Esophagus muscularis mucosa (tissue), 4 donors: ENCODE results near the gene DIPK1A. TPM values are rescaled to one million over a fixed set of nuclear protein-coding genes. Genes with fewer than 3 reads are reported as not detected.
"Not testable (repeated sequence)": the region's sequence is repeated elsewhere in the genome, so short reads cannot be mapped to it uniquely, and the experiment has no call there.

Source experiments
- DNase-seq: peaks from one replicate; pipeline ENCODE4 v3.0.0-alpha.2; 2017; ENCODE audit errors: extremely low spot score
- H3K27ac ChIP-seq, 4 donors: fragments of 200-600 bp; sonication (generic); replicated peaks in 1 of 4; 1 replicate in 3 of 4; 2 replicates in 1 of 4; pipeline ENCODE4 v1.5.1; 2016 to 2019; ENCODE audit warnings: mild to moderate bottlenecking in 1 of 4
- H3K27me3 ChIP-seq, 4 donors: fragments of 200-600 bp; sonication (generic); one replicate each; pipeline versions ENCODE4 v1.5.1 to v1.6.0; 2016 to 2019
- H3K36me3 ChIP-seq, 4 donors: fragments of 200-600 bp; sonication (generic); one replicate each; pipeline ENCODE4 v1.5.1; 2016 to 2019
- H3K4me1 ChIP-seq, 4 donors: fragments of 200-600 bp; sonication (generic); one replicate each; pipeline ENCODE4 v1.5.1; 2016 to 2019
- H3K4me3 ChIP-seq, 4 donors: fragments of 200-600 bp; sonication (generic); 1 replicate in 2 of 4; 2 replicates in 2 of 4; pipeline ENCODE4 v1.5.1; 2016 to 2019; ENCODE audit warnings: mild to moderate bottlenecking in 4 of 4, moderate library complexity in 1 of 4
- H3K9me3 ChIP-seq, 4 donors: fragments of 200-600 bp; sonication (generic); 1 replicate in 3 of 4; 2 replicates in 1 of 4; pipeline ENCODE4 v1.5.1; 2016 to 2019
- CTCF ChIP-seq, 3 experiments: fragments of 200-600 bp in 2 of 3; fragments of 450-650 bp in 1 of 3; sonication (generic) in 2 of 3; IDR thresholded peaks; one replicate each; pipeline ENCODE4 v1.5.1; 2017 to 2019; ENCODE audit warnings: antibody characterized with exemption in 3 of 3, mild to moderate bottlenecking in 2 of 3, moderate library complexity in 1 of 3
- EP300 ChIP-seq: sonication (generic); formaldehyde crosslinking; IDR thresholded peaks from one replicate; pipeline ENCODE4 v1.6.1; 2017; ENCODE audit warnings: antibody characterized with exemption
- POLR2A ChIP-seq: fragments of 450-650 bp; IDR thresholded peaks from one replicate; pipeline ENCODE4 v1.6.1; 2017; ENCODE audit warnings: antibody characterized with exemption, moderate library complexity, mild to moderate bottlenecking, low read depth
- POLR2AphosphoS5 ChIP-seq, 2 donors: sonication (generic); formaldehyde crosslinking; IDR thresholded peaks; one replicate each; pipeline ENCODE4 v1.6.1; 2017; ENCODE audit warnings: antibody characterized with exemption in 2 of 2
- WGBS: methylation state at CpG from one replicate; pipeline ENCODE4 v1.1.5; 2018; 5-methylcytosine and 5-hydroxymethylcytosine counted together
- intact Hi-C: fragments of 100-400 bp; cut with DNase I; formaldehyde crosslinking; loops from one replicate; pipeline ENCODE4 v1.15.1; 2023
- total RNA-seq, 4 donors: library from RNA; depleted of rRNA; stranded (reverse); fragments of >200 nt; gene quantifications; one replicate each; pipeline versions ENCODE4 v1.1.0 to v1.2.1, GENCODE V29; 2016

Gene DIPK1A
- total RNA-seq, 4 donors from 2014 or later: 21.5 to 35.3 (median 32.7) TPM

- Histone ChIP-seq H3K4me3 (no peak overlapping the region), H3K9me3 (peaks cover 0 to 5% (median 2%) of the 10 kb centered on the region in 4 donors), H3K27me3 (no peaks in the 10 kb centered on the region), H3K4me1 (no peaks in the 10 kb centered on the region), H3K36me3 (peaks cover 0 to 6% (median 2%) of the 10 kb centered on the region in 4 donors), H3K27ac (no peak overlapping the region)
- TF ChIP-seq POLR2A (no peak), POLR2AphosphoS5 (IDR thresholded peaks at IDR 0.05) (no peak), CTCF (IDR thresholded peaks at IDR 0.05) (no peak), EP300 (no peak)
- intact Hi-C loops: no loop called here
- DNase-seq: no peak
These were observed 60.7 kb downstream of the DIPK1A start for GRCh38 chr1:92900539-92900938.

- no peak overlapping the region for H3K27ac ChIP-seq
- intact Hi-C loops: no loop called here
- H3K4me3 ChIP-seq: no peak overlapping the region
- peaks cover 0 to 6% (median 2%) of the 10 kb centered on the region in 4 donors for H3K36me3 ChIP-seq
- TF ChIP-seq EP300: no peak
- no peak for TF ChIP-seq POLR2AphosphoS5 (IDR thresholded peaks at IDR 0.05)
- no peak for TF ChIP-seq CTCF (IDR thresholded peaks at IDR 0.05)
- no peak for TF ChIP-seq POLR2A
- H3K9me3 ChIP-seq: peaks cover 0 to 5% (median 2%) of the 10 kb centered on the region in 4 donors
- H3K27me3 ChIP-seq: no peaks in the 10 kb centered on the region
- H3K4me1 ChIP-seq: no peaks in the 10 kb centered on the region
- DNase-seq: no peak
These were observed 61.5 kb downstream of the DIPK1A start for GRCh38 chr1:92899780-92900179.

- intact Hi-C loops, H3K36me3 ChIP-seq, H3K4me1 ChIP-seq, H3K27ac ChIP-seq, H3K4me3 ChIP-seq, H3K27me3 ChIP-seq, DNase-seq, H3K9me3 ChIP-seq: not testable (repeated sequence)
- 77% methylated on average over 2 of the region's 2 CpGs for WGBS
These were observed 63.2 kb downstream of the DIPK1A start for GRCh38 chr1:92898053-92898452.

- no peak for DNase-seq
- no peaks in the 10 kb centered on the region for H3K4me1 ChIP-seq
- 95% methylated on average over 2 of the region's 2 CpGs for WGBS
- no peak overlapping the region for H3K27ac ChIP-seq
- peaks cover 0 to 4% (median 2%) of the 10 kb centered on the region in 4 donors for H3K9me3 ChIP-seq
- intact Hi-C loops: no loop called here
- TF ChIP-seq POLR2A: no peak
- H3K27me3 ChIP-seq: no peaks in the 10 kb centered on the region
- H3K36me3 ChIP-seq: no peaks in the 10 kb centered on the region
- H3K4me3 ChIP-seq: no peak overlapping the region
These were observed 73.8 kb downstream of the DIPK1A start for GRCh38 chr1:92887465-92887864.

GRCh38 chr1:92886886-92887419 lies 74.3 kb downstream of the DIPK1A start:
- TF ChIP-seq CTCF (IDR thresholded peaks at IDR 0.05) (no peak), POLR2A (no peak), EP300 (no peak), POLR2AphosphoS5 (IDR thresholded peaks at IDR 0.05) (no peak)
- Histone ChIP-seq H3K4me1 (no peaks in the 10 kb centered on the region), H3K4me3 (no peak overlapping the region), H3K36me3 (no peaks in the 10 kb centered on the region), H3K27me3 (no peaks in the 10 kb centered on the region), H3K27ac (no peak overlapping the region), H3K9me3 (peaks cover 0 to 4% (median 2%) of the 10 kb centered on the region in 4 donors)
- intact Hi-C loops: no loop called here
- WGBS: 89% methylated on average over 2 of the region's 2 CpGs
- DNase-seq: no peak

GRCh38 chr1:92884195-92884594 lies 77.1 kb downstream of the DIPK1A start:
- WGBS: 76% methylated on average over 1 of the region's 1 CpG
- intact Hi-C loops: no loop called here
- H3K36me3 ChIP-seq: no peaks in the 10 kb centered on the region
- no peaks in the 10 kb centered on the region for H3K27me3 ChIP-seq
- no peak overlapping the region for H3K4me3 ChIP-seq
- TF ChIP-seq CTCF (IDR thresholded peaks at IDR 0.05) (no peak), EP300 (no peak), POLR2AphosphoS5 (IDR thresholded peaks at IDR 0.05) (no peak), POLR2A (no peak)
- no peak for DNase-seq
- peaks cover 0 to 7% (median 3%) of the 10 kb centered on the region in 4 donors for H3K4me1 ChIP-seq
- H3K9me3 ChIP-seq: peaks cover 0 to 2% (median under 1%) of the 10 kb centered on the region in 4 donors
- H3K27ac ChIP-seq: no peak overlapping the region
